HepG2 (cell line): ENCODE results near the gene SURF6. TPM values are rescaled to one million over a fixed set of nuclear protein-coding genes. Genes with fewer than 3 reads are reported as not detected.

ENCODE experiments used
- ATAC-seq: fragments of 200-7000 bp; cut with Tn5 transposase; 3 replicates; pipeline ENCODE4 v1.9.1; 2020; ENCODE audit warnings: mild to moderate bottlenecking, moderate library complexity
- BruUV-seq: library from RNA; stranded (reverse); fragments of 400-500 nt; replicated peaks from 2 replicates; lab custom pipeline; 2021; lab: Mats Ljungman, UMichigan
- CTCF ChIA-PET: fragments of 300-600 bp; formaldehyde crosslinking; extraction: SDS; loops from one replicate; lab custom pipeline; 2021; ENCODE audit warnings: low total read pairs, inconsistent platforms, low intra/inter-chr PET ratio; lab: Yijun Ruan, JAX
- POLR2A ChIA-PET: fragments of 350-600 bp; sonication (Branson Sonifier 250); formaldehyde crosslinking; loops from one replicate; lab custom pipeline; 2020; ENCODE audit warnings: antibody characterized with exemption, inconsistent platforms; lab: Yijun Ruan, JAX
- DNase-seq: peaks from one replicate; pipeline ENCODE4 v3.0.0-alpha.2; 2015; ENCODE audit warnings: low spot score
- FAIRE-seq: peaks from 3 replicates; lab custom pipeline; 2011; peaks lifted over from hg19 to GRCh38; lab: Jason Lieb, UNC
- H2AFZ ChIP-seq: one replicate; pipeline ENCODE4 v1.6.1; 2011; ENCODE audit warnings: low read length, inconsistent platforms
- H3K27ac ChIP-seq: fragments of 300-600 bp; 3 replicates; pipeline ENCODE4 v1.8.0; 2011; ENCODE audit warnings: mixed run types, mild to moderate bottlenecking, mixed read lengths, low read length, inconsistent platforms; ENCODE audit not compliant: insufficient read depth; ENCODE audit errors: extremely low read length
- H3K27me3 ChIP-seq, 2 experiments: fragments of 200-600 bp in 1 of 2; 2 replicates in 1 of 2; 3 replicates in 1 of 2; pipeline versions ENCODE4 v1.6.0 to v1.8.0; 2011; ENCODE audit warnings: low read length in 2 of 2, mild to moderate bottlenecking in 2 of 2, moderate library complexity in 2 of 2, inconsistent platforms in 1 of 2; ENCODE audit not compliant: insufficient read depth in 2 of 2, control insufficient read depth in 1 of 2
- H3K36me3 ChIP-seq, 2 experiments: fragments of 200-600 bp in 1 of 2; replicated peaks in 1 of 2; 2 replicates in 1 of 2; 3 replicates in 1 of 2; pipeline versions ENCODE4 v1.5.1 to v1.8.0; 2011; ENCODE audit warnings: low read length in 2 of 2, inconsistent platforms in 1 of 2; ENCODE audit not compliant: insufficient read depth in 2 of 2, control insufficient read depth in 1 of 2
- H3K4me1 ChIP-seq: 2 replicates; pipeline ENCODE4 v1.5.1; 2012; ENCODE audit warnings: low read length, inconsistent platforms; ENCODE audit not compliant: insufficient read depth
- H3K4me2 ChIP-seq: 2 replicates; pipeline ENCODE4 v1.6.0; 2011; ENCODE audit warnings: low read depth, low read length, inconsistent platforms
- H3K4me3 ChIP-seq, 3 experiments: fragments of 200-600 bp in 1 of 3; sonication (generic), shearing (Covaris generic) in 1 of 3; replicated peaks in 1 of 3; 2 replicates each; pipeline ENCODE4 v1.5.1; 2011 to 2016; ENCODE audit warnings: low read length in 3 of 3, inconsistent platforms in 2 of 3, low read depth in 2 of 3, mild to moderate bottlenecking in 2 of 3, control low read depth in 1 of 3, mixed read lengths in 1 of 3; ENCODE audit not compliant: insufficient read depth in 1 of 3
- H3K79me2 ChIP-seq: one replicate; pipeline ENCODE4 v1.6.1; 2011; ENCODE audit warnings: low read length, inconsistent platforms; ENCODE audit not compliant: insufficient read depth
- H3K9ac ChIP-seq: 2 replicates; pipeline ENCODE4 v1.6.0; 2011; ENCODE audit warnings: mild to moderate bottlenecking, low read depth, low read length, inconsistent platforms; ENCODE audit not compliant: insufficient read depth
- H3K9me3 ChIP-seq: 2 replicates; pipeline ENCODE4 v1.5.1; 2012; ENCODE audit warnings: mild to moderate bottlenecking, low read length
- H4K20me1 ChIP-seq: 2 replicates; pipeline ENCODE4 v1.6.0; 2011; ENCODE audit warnings: inconsistent platforms, mild to moderate bottlenecking, low read length, moderate library complexity; ENCODE audit not compliant: insufficient read depth
- BRCA1 ChIP-seq: sonication (generic); formaldehyde crosslinking; IDR thresholded peaks from 2 replicates; pipeline ENCODE4 v1.4.0; 2020; ENCODE audit warnings: missing genetic modification reagents
- CENPT ChIP-seq: sonication (generic); formaldehyde crosslinking; IDR thresholded peaks from 2 replicates; pipeline ENCODE4 v1.8.0; 2022; ENCODE audit warnings: low read depth, mild to moderate bottlenecking, moderate library complexity, missing genetic modification reagents
- ETV5 ChIP-seq: IDR thresholded peaks from 2 replicates; pipeline ENCODE4 v1.6.1; 2018; ENCODE audit warnings: missing biosample characterization, missing genetic modification reagents, inconsistent platforms, borderline replicate concordance
- PITX1 ChIP-seq: sonication (generic); formaldehyde crosslinking; IDR thresholded peaks from 2 replicates; pipeline ENCODE4 v1.5.1; 2020; ENCODE audit warnings: mild to moderate bottlenecking, missing genetic modification reagents
- SALL1 ChIP-seq: sonication (generic); formaldehyde crosslinking; IDR thresholded peaks from 2 replicates; pipeline ENCODE4 v1.8.0; 2022; ENCODE audit warnings: mild to moderate bottlenecking, missing genetic modification reagents
- TGIF2 ChIP-seq: IDR thresholded peaks from 2 replicates; pipeline ENCODE4 v1.6.1; 2016; ENCODE audit warnings: control low read depth, missing compliant biosample characterization
- ZNF121 ChIP-seq: sonication (generic); formaldehyde crosslinking; IDR thresholded peaks from 2 replicates; pipeline ENCODE4 v1.5.0; 2020; ENCODE audit warnings: mild to moderate bottlenecking, missing genetic modification reagents
- ZNF274 ChIP-seq: sonication (generic); formaldehyde crosslinking; IDR thresholded peaks from 2 replicates; pipeline ENCODE4 v1.5.1; 2020; ENCODE audit warnings: mild to moderate bottlenecking, missing genetic modification reagents
- ZNF839 ChIP-seq: sonication (generic); formaldehyde crosslinking; IDR thresholded peaks from 2 replicates; pipeline ENCODE4 v1.4.0; 2020; ENCODE audit warnings: missing genetic modification reagents, mild to moderate bottlenecking, borderline replicate concordance
- WGBS: methylation state at CpG from one replicate; pipeline ENCODE4 v1.1.6; 2017; ENCODE audit warnings: low lambda C conversion rate; 5-methylcytosine and 5-hydroxymethylcytosine counted together
- in situ Hi-C: cut with HindIII; loops from 2 replicates; pipeline ENCODE4 v1.10.0; 2017; ENCODE audit warnings: low pct_unique_long_range_greater_than_20kb; ENCODE audit not compliant: extremely low pct_ligation_motif_present
- intact Hi-C: fragments of 100-400 bp; cut with micrococcal nuclease; formaldehyde crosslinking; loops from one replicate; pipeline ENCODE4 v1.10.0; 2022; ENCODE audit not compliant: unreplicated experiment
- polyA plus RNA-seq, 8 experiments: library from polyadenylated mRNA; depleted of rRNA in 3 of 8; stranded (reverse) in 7 of 8; unstranded in 1 of 8; fragments of >200 nt; fragmentation: Illumina TruSeq in 4 of 8; extraction: Trizol in 4 of 8; gene quantifications; 2 replicates each; pipeline versions ENCODE4 v1.2.1 to v1.2.3, GENCODE V29; 2011 to 2016; ENCODE audit warnings: low read depth in 4 of 8, missing spikeins in 1 of 8, mixed read lengths in 1 of 8; ENCODE audit not compliant: insufficient read depth in 1 of 8
- total RNA-seq, 5 experiments: library from RNA; depleted of rRNA; stranded (reverse); fragments of >200 nt; fragmentation: Illumina TruSeq; extraction: Trizol; gene quantifications; 2 replicates each; pipeline ENCODE4 v1.2.3, GENCODE V29; 2016; ENCODE audit warnings: low read depth in 1 of 5
- TF ChIP-seq, protein P1 (sequence below): sonication (generic); formaldehyde crosslinking; IDR thresholded peaks from 2 replicates; pipeline ENCODE4 v1.5.0; 2020; ENCODE audit warnings: missing genetic modification reagents, mild to moderate bottlenecking, borderline replicate concordance
- TF ChIP-seq, protein P2 (sequence below): IDR thresholded peaks from 2 replicates; pipeline ENCODE4 v1.6.1; 2012; ENCODE audit warnings: inconsistent platforms

The SURF6 gene
- total and polyA plus RNA-seq, 2 of the 13 experiments (the other 11 are each of a cell fraction or from before 2014, with no cell fraction given) = 5.9 to 14.7 TPM

DNA sequence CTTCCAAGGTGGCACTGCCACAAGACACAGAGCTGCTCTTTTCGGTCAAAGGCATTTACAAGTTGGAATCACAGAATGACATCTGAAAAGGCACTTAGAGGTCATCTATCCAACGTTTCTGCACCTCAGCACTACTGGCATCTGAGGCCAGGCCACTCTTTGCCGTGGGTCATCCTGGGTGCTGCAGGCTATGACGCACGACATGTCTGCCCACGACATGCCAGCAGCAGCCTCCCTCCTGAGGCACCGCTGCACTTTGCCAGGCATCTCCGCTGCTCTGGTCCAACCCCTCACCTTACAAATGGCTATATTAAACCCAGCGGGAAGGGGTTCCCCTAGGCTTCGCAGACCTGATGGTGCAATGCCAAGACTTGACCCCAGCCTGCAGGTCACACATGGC lies 31.8 kb upstream of the SURF6 start:
- Histone ChIP-seq H2AFZ (no peak overlapping the region), H3K4me2 (no peak overlapping the region), H3K27me3 (no peaks in the 10 kb centered on the region), H4K20me1 (peaks cover 91% of the 10 kb centered on the region), H3K27ac (no peak overlapping the region), H3K36me3 (peaks cover 29 to 97% of the 10 kb centered on the region in 2 experiments), H3K4me3 (no peak overlapping the region), H3K4me1 (peaks cover 50% of the 10 kb centered on the region), H3K9ac (no peak overlapping the region), H3K9me3 (no peaks in the 10 kb centered on the region), H3K79me2 (peaks cover 78% of the 10 kb centered on the region)
- FAIRE-seq = no peak
- ChIA-PET CTCF (no interaction called here), POLR2A (no interaction called here)
- no TSS peak for BruUV-seq
- TF ChIP-seq PITX1 (no peak), TGIF2 (no peak), BRCA1 (no peak), ETV5 (no peak), SALL1 (CRISPR knock-in tag) (no peak), ZNF274 (CRISPR knock-in tag) (no peak), CENPT (CRISPR knock-in tag) (no peak), ZNF839 (no peak), ZNF121 (no peak)
- TF ChIP-seq, protein P1, sequence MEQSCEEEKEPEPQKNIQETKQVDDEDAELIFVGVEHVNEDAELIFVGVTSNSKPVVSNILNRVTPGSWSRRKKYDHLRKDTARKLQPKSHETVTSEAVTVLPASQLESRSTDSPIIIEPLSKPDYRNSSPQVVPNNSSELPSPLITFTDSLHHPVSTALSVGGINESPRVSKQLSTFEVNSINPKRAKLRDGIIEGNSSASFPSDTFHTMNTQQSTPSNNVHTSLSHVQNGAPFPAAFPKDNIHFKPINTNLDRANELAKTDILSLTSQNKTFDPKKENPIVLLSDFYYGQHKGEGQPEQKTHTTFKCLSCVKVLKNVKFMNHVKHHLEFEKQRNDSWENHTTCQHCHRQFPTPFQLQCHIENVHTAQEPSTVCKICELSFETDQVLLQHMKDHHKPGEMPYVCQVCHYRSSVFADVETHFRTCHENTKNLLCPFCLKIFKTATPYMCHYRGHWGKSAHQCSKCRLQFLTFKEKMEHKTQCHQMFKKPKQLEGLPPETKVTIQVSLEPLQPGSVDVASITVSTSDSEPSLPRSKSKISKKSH (CRISPR knock-in tag) = no peak
- TF ChIP-seq, protein P2, sequence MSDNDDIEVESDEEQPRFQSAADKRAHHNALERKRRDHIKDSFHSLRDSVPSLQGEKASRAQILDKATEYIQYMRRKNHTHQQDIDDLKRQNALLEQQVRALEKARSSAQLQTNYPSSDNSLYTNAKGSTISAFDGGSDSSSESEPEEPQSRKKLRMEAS = no peak
- no peak for DNase-seq
- in situ Hi-C loops (no loop called here), intact Hi-C loops (no loop called here)
- no peak for ATAC-seq
- 91% methylated on average over 10 of the region's 10 CpGs for WGBS
